OCI-LY1 (cell line): ENCODE results near the gene HCN1.

Experiments used
- EZH2 ChIP-seq: fragments of 200-600 bp; sonication (generic), shearing (Covaris generic); IDR thresholded peaks from 2 replicates; pipeline ENCODE4 v1.8.0; 2017; ENCODE audit warnings: borderline replicate concordance, mixed run types, mild to moderate bottlenecking, antibody characterized with exemption, low read length, moderate library complexity, mixed read lengths
- TF ChIP-seq, protein P1 (sequence below): fragments of 200-600 bp; sonication (generic), shearing (Covaris generic); IDR thresholded peaks from 2 replicates; pipeline ENCODE4 v1.5.1; 2017; ENCODE audit warnings: mild to moderate bottlenecking, antibody characterized with exemption, low read length, moderate library complexity, mixed read lengths

DNA sequence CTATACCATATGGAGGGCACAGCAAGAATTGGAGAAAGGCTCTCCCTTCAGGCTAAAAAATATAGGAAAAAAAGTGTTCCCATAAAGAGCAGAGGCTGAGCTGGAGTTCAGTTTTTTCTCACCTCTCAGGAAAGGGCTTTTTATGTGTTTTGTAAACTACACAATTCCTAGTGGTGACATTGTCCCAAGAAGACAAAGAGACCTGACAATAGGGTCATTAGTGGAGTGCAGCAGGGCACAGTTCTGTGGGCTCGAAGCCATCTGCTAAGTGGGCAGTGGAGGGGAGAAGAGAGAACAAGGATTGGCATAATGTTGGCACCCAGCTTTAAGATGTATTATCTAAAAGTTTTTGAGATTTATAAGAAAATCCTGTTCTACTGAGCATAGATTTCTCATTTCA is 162.5 kb downstream of the HCN1 start:
- TF ChIP-seq, protein P1, sequence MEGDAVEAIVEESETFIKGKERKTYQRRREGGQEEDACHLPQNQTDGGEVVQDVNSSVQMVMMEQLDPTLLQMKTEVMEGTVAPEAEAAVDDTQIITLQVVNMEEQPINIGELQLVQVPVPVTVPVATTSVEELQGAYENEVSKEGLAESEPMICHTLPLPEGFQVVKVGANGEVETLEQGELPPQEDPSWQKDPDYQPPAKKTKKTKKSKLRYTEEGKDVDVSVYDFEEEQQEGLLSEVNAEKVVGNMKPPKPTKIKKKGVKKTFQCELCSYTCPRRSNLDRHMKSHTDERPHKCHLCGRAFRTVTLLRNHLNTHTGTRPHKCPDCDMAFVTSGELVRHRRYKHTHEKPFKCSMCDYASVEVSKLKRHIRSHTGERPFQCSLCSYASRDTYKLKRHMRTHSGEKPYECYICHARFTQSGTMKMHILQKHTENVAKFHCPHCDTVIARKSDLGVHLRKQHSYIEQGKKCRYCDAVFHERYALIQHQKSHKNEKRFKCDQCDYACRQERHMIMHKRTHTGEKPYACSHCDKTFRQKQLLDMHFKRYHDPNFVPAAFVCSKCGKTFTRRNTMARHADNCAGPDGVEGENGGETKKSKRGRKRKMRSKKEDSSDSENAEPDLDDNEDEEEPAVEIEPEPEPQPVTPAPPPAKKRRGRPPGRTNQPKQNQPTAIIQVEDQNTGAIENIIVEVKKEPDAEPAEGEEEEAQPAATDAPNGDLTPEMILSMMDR, result no peak
- TF ChIP-seq EZH2, result no peak
